Endothelial cell of hepatic sinusoid (primary cell): ENCODE data around the gene THG1L.

ENCODE experiments used
- in situ Hi-C: cut with HindIII; loops from 2 replicates; pipeline ENCODE4 v1.10.0; 2017; ENCODE audit warnings: low sequenced_read_pairs

The THG1L gene

GRCh38 chr5:157749462-157749799 lies 18.2 kb downstream of the THG1L start:
- in situ Hi-C loops, result loop anchor here (5.0 to 25.0 kb wide), 2 partner anchors 63 to 412 kb away; a partner anchor contains a TSS

GRCh38 chr5:157750320-157750719 lies 19.1 kb downstream of the THG1L start:
- in situ Hi-C loops, result no loop called here

GRCh38 chr5:157756122-157756521 lies 24.9 kb downstream of the THG1L start:
- in situ Hi-C loops, result no loop called here

- in situ Hi-C loops, result no loop called here
Observed at GRCh38 chr5:157758706-157759105, 27.5 kb downstream of the THG1L start.

- in situ Hi-C loops, result no loop called here
Observed at GRCh38 chr5:157761690-157762621, 30.7 kb downstream of the THG1L start.

- in situ Hi-C loops, result no loop called here
Observed at GRCh38 chr5:157764531-157764930, 33.3 kb downstream of the THG1L start.

GRCh38 chr5:157766442-157766841 lies 35.2 kb downstream of the THG1L start:
- in situ Hi-C loops, result no loop called here

- in situ Hi-C loops, result no loop called here
Observed at GRCh38 chr5:157766902-157767301, 35.7 kb downstream of the THG1L start.

GRCh38 chr5:157767689-157768088 lies 36.5 kb downstream of the THG1L start:
- in situ Hi-C loops, result no loop called here

- in situ Hi-C loops, result no loop called here
Observed at GRCh38 chr5:157770665-157771064, 39.4 kb downstream of the THG1L start.

GRCh38 chr5:157772127-157772526 lies 40.9 kb downstream of the THG1L start:
- in situ Hi-C loops, result no loop called here

- in situ Hi-C loops, result no loop called here
Observed at GRCh38 chr5:157778121-157778805, 47.0 kb downstream of the THG1L start.

GRCh38 chr5:157779221-157779620 lies 48.0 kb downstream of the THG1L start:
- in situ Hi-C loops, result no loop called here

GRCh38 chr5:157785801-157786200 lies 54.6 kb downstream of the THG1L start:
- in situ Hi-C loops, result no loop called here
